GM21423 (cell line): Measurements from ENCODE around the gene VWA5B2.

Experiments used
- ATAC-seq: cut with Tn5 transposase; IDR thresholded peaks from one replicate; pipeline ENCODE4 v1.9.1; 2021; ENCODE audit warnings: mild to moderate bottlenecking, moderate library complexity; ENCODE audit not compliant: unreplicated experiment

VWA5B2 gene

GRCh38 chr3:184229394-184230080 is at the start of gene VWA5B2:
Gene VWA5B2, plus strand, starts transcription at chr3:184229585. Its CDS starts 944 bp downstream, at chr3:184230529.
- ATAC-seq: peak; percentile 85

- ATAC-seq: no peak
These were observed 49.2 kb upstream of the VWA5B2 start for GRCh38 chr3:184180165-184180564.

DNA sequence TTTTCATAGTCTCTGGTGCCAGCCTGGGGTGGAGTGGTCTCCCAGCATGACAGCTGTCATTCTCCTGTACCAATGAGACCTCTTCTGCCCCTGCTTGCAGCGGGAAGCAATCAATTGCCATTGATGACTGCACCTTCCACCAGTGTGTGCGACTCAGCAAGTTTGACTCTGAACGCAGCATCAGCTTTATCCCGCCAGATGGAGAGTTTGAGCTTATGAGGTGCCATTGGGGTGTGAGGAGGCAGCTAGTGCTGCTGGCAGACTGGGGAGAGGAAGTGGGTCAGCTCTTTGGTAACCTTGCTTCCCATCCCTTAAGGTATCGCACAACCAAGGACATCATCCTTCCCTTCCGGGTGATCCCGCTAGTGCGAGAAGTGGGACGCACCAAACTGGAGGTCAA is 47.8 kb upstream of the VWA5B2 start:
- no peak for ATAC-seq

GRCh38 chr3:184183679-184184078 is 45.7 kb upstream of the VWA5B2 start:
- ATAC-seq: no peak

DNA sequence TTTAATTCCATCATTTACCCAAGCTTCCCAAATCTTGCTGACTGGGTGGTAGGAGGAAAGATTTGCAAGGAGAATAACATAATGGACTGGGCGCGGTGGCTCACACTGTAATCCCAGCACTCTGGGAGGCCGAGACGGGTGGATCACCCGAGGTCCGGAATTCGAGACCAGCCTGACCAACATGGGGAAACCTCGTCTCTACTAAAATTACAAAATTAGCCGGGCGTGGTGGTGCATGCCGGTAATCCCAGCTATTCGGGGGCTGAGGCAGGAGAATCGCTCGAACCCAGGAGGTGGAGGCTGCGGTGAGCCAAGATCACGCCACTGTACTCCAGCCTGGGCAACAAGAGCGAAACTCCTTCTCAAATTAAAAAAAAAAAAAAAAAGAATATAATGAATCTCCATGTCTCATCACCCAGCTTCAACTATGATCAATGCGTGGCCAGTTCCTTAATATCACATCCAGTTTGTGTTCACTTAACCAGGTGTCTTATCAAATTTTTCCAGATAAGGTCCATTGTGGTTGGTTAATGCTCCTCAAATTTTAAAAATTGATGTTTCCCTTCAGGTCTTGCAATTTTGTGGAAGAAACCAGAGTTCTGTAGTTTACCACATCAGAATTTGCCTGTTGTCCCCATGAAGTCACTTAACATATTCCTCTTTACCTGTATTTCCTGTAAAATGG is 44.7 kb upstream of the VWA5B2 start:
- no peak for ATAC-seq

- peak; percentile 88 for ATAC-seq
These were observed 43.8 kb upstream of the VWA5B2 start for GRCh38 chr3:184185461-184186183.

DNA sequence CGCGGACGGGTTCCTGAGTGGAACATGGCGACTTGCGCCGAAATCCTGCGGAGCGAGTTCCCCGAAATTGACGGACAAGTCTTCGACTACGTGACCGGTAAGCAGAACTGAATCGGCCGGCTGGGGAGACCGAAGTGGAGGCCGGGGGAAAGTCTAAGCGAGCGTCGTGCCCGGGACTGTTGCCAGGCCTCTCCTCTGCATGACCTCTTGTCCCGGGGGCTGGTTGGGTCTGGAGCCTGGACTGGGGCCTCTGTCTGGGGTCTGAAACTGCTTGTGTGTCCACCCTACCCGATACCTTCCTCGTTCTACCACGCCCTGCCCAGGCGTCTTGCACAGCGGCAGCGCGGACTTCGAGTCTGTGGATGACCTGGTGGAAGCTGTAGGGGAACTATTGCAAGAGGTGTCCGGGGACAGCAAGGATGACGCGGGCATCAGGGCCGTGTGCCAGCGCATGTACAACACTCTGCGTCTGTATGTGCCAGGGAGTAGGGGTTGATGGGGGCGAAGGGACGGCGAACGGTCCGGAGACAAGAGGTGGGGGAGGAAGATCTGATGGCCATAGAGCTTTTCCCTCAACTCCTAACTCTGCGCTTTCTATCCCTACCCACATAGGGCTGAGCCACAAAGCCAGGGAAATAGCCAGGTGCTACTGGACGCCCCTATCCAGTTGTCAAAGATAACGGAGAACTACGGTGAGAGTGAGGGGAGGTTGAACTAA is 43.0 kb upstream of the VWA5B2 start, which contains the start of gene ABCF3:
Gene ABCF3, plus strand, starts transcription at position 16 of the 718 bp plus-strand sequence. Its CDS starts 9 bp downstream, at position 25.
- peak; percentile 16 for ATAC-seq

DNA sequence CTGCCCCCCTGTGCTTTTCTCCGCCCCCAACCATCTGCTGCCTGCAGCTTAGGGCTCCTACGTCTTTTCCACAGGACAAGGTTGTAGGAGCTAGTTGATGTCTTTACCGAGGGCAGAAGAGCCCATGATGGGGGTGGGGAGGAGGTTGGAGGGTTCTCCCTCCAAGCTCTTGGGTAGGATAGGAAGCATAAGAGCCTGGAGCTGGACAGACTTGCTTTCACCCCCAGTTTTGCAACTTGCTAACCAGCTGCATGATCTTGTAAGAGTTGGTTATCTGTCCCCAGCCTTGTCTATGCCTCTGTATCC is 42.5 kb upstream of the VWA5B2 start:
- ATAC-seq: no peak

DNA sequence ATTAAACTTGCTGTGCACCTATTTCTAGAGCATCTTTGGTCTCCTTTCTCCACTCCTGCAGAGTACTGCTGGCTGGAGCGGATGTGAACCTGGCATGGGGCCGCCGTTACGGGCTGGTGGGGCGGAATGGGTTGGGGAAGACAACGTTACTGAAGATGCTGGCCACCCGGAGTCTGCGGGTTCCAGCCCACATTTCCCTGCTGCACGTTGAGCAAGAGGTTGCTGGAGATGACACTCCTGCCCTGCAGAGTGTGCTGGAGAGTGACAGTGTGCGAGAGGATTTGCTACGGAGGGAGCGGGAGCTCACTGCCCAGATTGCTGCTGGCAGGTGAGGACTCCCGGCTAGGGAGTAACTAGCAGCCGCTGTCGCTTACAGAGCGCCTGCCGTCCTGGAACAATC is 41.3 kb upstream of the VWA5B2 start:
- no peak for ATAC-seq

GRCh38 chr3:184189421-184189820 is 40.0 kb upstream of the VWA5B2 start:
- no peak for ATAC-seq

DNA sequence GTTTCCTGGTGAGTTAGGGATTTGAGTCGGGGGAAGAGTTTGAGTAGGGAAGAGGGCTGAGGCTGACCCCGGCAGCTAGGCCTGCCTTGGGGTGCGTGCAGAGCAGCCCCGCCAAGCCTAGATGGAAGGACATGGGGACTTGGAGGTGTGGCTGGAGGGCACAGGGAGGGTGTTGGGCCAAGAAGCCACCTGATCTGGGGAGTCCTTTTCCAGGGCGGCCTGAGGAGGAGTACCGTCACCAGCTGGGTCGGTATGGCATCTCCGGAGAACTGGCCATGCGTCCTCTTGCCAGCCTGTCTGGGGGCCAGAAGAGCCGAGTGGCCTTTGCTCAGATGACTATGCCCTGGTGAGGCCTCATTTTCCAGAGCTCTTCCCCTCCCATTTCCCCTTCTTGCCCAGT is 36.5 kb upstream of the VWA5B2 start:
- no peak for ATAC-seq

DNA sequence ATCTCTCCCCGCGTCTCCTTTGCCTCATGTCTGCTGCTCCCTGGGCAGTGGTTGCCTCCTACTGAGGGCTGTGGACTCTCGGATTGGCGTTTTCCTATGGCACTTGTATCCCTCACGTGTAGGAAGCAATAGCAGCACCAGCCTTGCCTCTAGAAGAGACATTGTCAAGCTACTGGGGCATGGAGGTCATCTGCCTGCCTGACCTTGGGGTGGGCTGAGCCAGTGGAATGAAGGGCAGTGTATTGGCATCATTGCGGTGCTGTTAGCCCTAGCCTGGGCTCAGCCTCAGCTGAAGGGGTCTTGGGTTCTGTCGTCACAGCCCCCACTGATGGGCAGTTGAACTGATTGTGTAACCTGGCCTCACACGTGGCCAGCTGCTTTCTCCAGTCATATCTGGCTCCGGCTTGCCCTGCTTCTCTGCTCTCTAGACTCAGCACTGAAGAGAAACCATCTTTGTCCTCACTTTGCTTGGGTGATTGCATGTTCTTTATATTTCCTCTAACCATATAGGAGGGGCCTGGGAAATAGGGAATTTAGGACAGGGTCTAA is 35.3 kb upstream of the VWA5B2 start:
- no peak for ATAC-seq

GRCh38 chr3:184196536-184196935 is 32.8 kb upstream of the VWA5B2 start:
- no peak for ATAC-seq

DNA sequence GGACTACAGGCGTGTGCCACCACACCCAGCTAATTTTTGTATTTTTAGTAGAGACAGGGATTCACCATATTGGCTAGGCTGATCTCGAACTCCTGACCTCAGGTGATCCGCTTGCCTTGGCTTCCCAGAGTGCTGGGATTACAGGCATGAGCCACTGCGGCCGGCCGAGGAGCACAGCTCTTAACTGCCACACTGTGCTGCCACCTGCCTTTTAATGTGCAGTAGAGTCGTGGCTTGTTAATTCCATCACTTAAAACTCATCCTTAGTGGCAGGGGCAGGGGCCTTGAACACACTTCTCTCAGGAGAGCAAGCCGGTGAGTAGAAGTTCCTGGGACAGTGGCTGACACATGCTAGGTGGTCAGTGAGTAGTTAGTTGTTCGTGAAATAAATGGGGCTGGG is 30.9 kb upstream of the VWA5B2 start:
- no peak for ATAC-seq

DNA sequence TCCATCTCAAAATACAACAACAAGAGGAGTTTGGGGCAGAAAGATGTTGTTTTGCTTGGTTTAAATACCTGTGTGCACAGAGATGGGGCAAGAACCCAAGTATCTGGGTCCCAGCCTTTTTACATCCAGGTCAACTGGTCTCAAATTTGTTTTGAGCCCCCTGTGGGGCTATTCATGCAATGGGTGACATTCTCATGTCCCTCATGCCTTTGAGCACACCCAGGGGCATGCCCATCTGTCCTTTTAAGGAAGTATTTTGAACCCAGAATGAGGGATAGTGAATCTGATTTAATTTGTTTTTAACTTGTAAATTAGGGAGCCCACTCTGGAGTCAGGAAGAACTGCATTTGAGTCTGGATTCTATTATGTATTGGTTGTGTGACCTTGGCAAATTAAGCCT is 28.6 kb upstream of the VWA5B2 start:
- no peak for ATAC-seq

DNA sequence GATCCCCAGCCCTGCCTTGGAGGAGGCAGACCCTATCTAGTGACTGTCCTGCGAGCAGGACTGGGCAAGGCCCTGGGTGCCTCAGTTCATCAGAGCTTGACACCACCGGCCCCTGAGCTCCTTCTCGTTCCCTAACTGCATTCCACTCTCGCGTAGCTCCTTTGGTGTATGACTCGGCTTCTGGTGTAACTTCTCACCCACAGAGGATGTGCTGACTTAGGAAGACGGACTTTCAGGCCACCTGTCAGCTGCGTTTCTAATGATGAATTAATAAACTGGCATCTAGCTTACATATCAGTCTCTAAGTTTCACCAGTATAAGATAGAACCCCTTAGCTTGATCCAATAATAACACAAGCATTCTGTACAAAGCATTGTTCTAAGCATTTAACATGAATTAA is 25.9 kb upstream of the VWA5B2 start:
- no peak for ATAC-seq

GRCh38 chr3:184209146-184209923 is 20.1 kb upstream of the VWA5B2 start:
- ATAC-seq: no peak

GRCh38 chr3:184211297-184211696 is 18.1 kb upstream of the VWA5B2 start:
- ATAC-seq: no peak

DNA sequence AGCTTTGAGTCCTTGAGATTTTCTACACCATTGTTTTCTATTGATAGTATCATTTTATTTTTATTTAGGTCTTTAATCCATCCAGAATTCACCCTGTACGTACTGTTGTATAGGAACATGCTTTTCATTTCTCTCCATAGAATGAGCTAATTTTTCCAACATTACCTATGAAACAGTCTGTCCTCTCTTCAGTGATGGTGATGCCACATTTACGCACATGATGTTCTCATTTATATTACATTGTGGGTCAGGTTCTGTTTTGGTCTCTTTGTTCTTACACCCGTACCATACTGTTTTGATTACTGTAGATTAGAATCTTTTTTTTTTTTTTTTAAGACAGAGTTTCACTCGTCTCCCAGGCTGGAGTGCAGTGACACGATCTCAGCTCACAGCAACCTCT is 17.7 kb upstream of the VWA5B2 start:
- no peak for ATAC-seq

GRCh38 chr3:184218814-184219213 is 10.6 kb upstream of the VWA5B2 start:
- no peak for ATAC-seq
